ENCODE results near the gene MRAP2.
A peak's percentile ranks its signal among the peaks of the same experiment; 100 is the strongest.

Gene MRAP2

GRCh38 chr6:84137051-84137375 is 103.4 kb downstream of the MRAP2 start:
- DNase-seq: peak; percentile 95

- DNase-seq: peak; percentile 88
Observed at GRCh38 chr6:84137989-84138575, 104.5 kb downstream of the MRAP2 start.

- DNase-seq: no peak
Observed at GRCh38 chr6:84139311-84139710, 105.7 kb downstream of the MRAP2 start.
